ENCODE data around the gene ZNF577. TPM values are rescaled to one million over a fixed set of nuclear protein-coding genes. Genes with fewer than 3 reads are reported as not detected.

ZNF577 gene
- total RNA-seq, 2 experiments from 2014 or later, result 5.0 to 5.7 TPM

GRCh38 chr19:51821921-51822320 is 65.8 kb downstream of the ZNF577 start:
- CTCF ChIA-PET, result no interaction called here
- POLR2A ChIA-PET, result no interaction called here
- no peak for ATAC-seq
- Mint-ChIP-seq H3K4me3 (no peak overlapping the region), H3K4me1 (ENCODE audit: low read depth) (no peaks in the 10 kb centered on the region), H3K9me3 (peaks cover 27% of the 10 kb centered on the region), H3K27me3 (no peaks in the 10 kb centered on the region), H3K36me3 (ENCODE audit: low read depth) (no peaks in the 10 kb centered on the region), H3K27ac (no peak overlapping the region)
- intact Hi-C loops (cut with micrococcal nuclease), result no loop called here
- no peak for TF ChIP-seq CTCF (IDR thresholded peaks at IDR 0.05)
- DNase-seq, result no peak

- no peak overlapping the region for H3K27ac Mint-ChIP-seq
- CTCF ChIA-PET, result no interaction called here
- intact Hi-C loops (cut with micrococcal nuclease), result no loop called here
- no peaks in the 10 kb centered on the region for H3K4me1 Mint-ChIP-seq (ENCODE audit: low read depth)
- no peak for TF ChIP-seq CTCF (IDR thresholded peaks at IDR 0.05)
- H3K36me3 Mint-ChIP-seq (ENCODE audit: low read depth), result no peaks in the 10 kb centered on the region
- ATAC-seq, result no peak
- H3K27me3 Mint-ChIP-seq, result no peaks in the 10 kb centered on the region
- H3K9me3 Mint-ChIP-seq, result peaks cover 23% of the 10 kb centered on the region
- no peak for DNase-seq
- H3K4me3 Mint-ChIP-seq, result no peak overlapping the region
- POLR2A ChIA-PET, result no interaction called here
Observed at GRCh38 chr19:51821456-51821855, 66.3 kb downstream of the ZNF577 start.

Other genes with a start within 250 kb of the ZNF577 start
- not detected for gene SIGLEC14, start 241.1 kb downstream of the ZNF577 start, total RNA-seq
- 1 to 10 TPM; 2.4 to 4.6 TPM for gene SPACA6, start 194.6 kb downstream of the ZNF577 start, total RNA-seq
- gene HAS1, start 164.0 kb downstream of the ZNF577 start, total RNA-seq, result not detected
- gene FPR1, start 136.1 kb downstream of the ZNF577 start, total RNA-seq, result not detected
- gene FPR2, start 126.8 kb downstream of the ZNF577 start, total RNA-seq, result not detected
- not detected for gene FPR3, start 92.8 kb downstream of the ZNF577 start, total RNA-seq
- 10 to 100 TPM in 1 of 2 experiments, 1 to 10 TPM in 1; 8.6 to 10.7 TPM for gene ZNF649, start 17.1 kb upstream of the ZNF577 start, total RNA-seq
- gene ZNF613, start 39.5 kb upstream of the ZNF577 start, total RNA-seq, result 1 to 10 TPM; 3.2 to 3.5 TPM
- gene ZNF350, start 98.9 kb upstream of the ZNF577 start, total RNA-seq, result 1 to 10 TPM; 7.5 to 7.6 TPM
- 1 to 10 TPM; 8.3 to 9.0 TPM for gene ZNF615, start 120.3 kb upstream of the ZNF577 start, total RNA-seq
- 10 to 100 TPM; 11.9 to 13.3 TPM for gene ZNF614, start 140.4 kb upstream of the ZNF577 start, total RNA-seq
- gene ZNF432, start 160.9 kb upstream of the ZNF577 start, total RNA-seq, result 10 to 100 TPM; 15.8 to 16.3 TPM
- gene ZNF841, start 207.8 kb upstream of the ZNF577 start, total RNA-seq, result 10 to 100 TPM; 19.2 to 22.7 TPM